ENCODE results near the gene CCR5AS.

The CCR5AS gene

GRCh38 chr3:46429250-46429649 lies 22.4 kb upstream of the CCR5AS start:
- ChIA-PET CTCF (interaction anchor here (1.0 to 2.0 kb wide), 6 partner anchors 14 to 221 kb away, joined by 3 to 5 read pairs (median 4); partner anchors contain the start of genes CCR1 and CCR5), POLR2A (no interaction called here)
- Mint-ChIP-seq H3K9me3 (peaks cover 38% of the 10 kb centered on the region), H3K36me3 (peaks cover 31% of the 10 kb centered on the region), H3K27me3 (ENCODE audit: low read depth) (peaks cover 6% of the 10 kb centered on the region; the same call in 1 of the 2 replicates), H3K4me3 (no peak overlapping the region), H3K4me1 (0 out of 2 replicates have a peak, but pooled peaks cover 3% of the 10 kb centered on the region), H3K27ac (no peak overlapping the region)
- DNase-seq (ENCODE audit: low spot score) (no peak), ATAC-seq (no peak)
- TF ChIP-seq GTF2I (CRISPR knock-in tag; conservative IDR thresholded peaks at IDR 0.05) (no peak), HMGXB4 (CRISPR knock-in tag; IDR thresholded peaks at IDR 0.05) (no peak), ZSCAN18 (CRISPR knock-in tag; IDR thresholded peaks at IDR 0.05) (no peak), ZMAT4 (CRISPR knock-in tag; IDR thresholded peaks at IDR 0.05) (no peak), CDX4 (CRISPR knock-in tag; IDR thresholded peaks at IDR 0.05; ENCODE audit: borderline replicate concordance) (no peak), ZNF512 (CRISPR knock-in tag; IDR thresholded peaks at IDR 0.05; ENCODE audit: borderline replicate concordance) (no peak), TEAD1 (CRISPR knock-in tag; IDR thresholded peaks at IDR 0.05) (no peak), HMGA2 (CRISPR knock-in tag; IDR thresholded peaks at IDR 0.05) (no peak), ERG (CRISPR knock-in tag; IDR thresholded peaks at IDR 0.05) (no peak), ZBTB43 (CRISPR knock-in tag; IDR thresholded peaks at IDR 0.05) (no peak), ZNF263 (CRISPR knock-in tag; IDR thresholded peaks at IDR 0.05; ENCODE audit: low read depth) (no peak), ZNF423 (CRISPR knock-in tag; IDR thresholded peaks at IDR 0.05) (no peak), GRHL2 (CRISPR knock-in tag; IDR thresholded peaks at IDR 0.05; ENCODE audit: insufficient replicate concordance, severe bottlenecking) (no peak), ZNF317 (CRISPR knock-in tag; IDR thresholded peaks at IDR 0.05; ENCODE audit: borderline replicate concordance, low read depth) (no peak), USF2 (CRISPR knock-in tag; IDR thresholded peaks at IDR 0.05) (no peak), ZNF416 (CRISPR knock-in tag; IDR thresholded peaks at IDR 0.05) (no peak), E2F5 (CRISPR knock-in tag; IDR thresholded peaks at IDR 0.05) (no peak), PREB (CRISPR knock-in tag; IDR thresholded peaks at IDR 0.05; ENCODE audit: borderline replicate concordance) (no peak), SMAD3 (CRISPR knock-in tag; IDR thresholded peaks at IDR 0.05; ENCODE audit: borderline replicate concordance) (no peak)
